H1 (cell line): Measurements from ENCODE around the gene PAQR8. TPM values are rescaled to one million over a fixed set of nuclear protein-coding genes. Genes with fewer than 3 reads are reported as not detected.

Source experiments
- KDM4A ChIP-seq: IDR thresholded peaks from one replicate; pipeline ENCODE4 v1.7.1; 2012; ENCODE audit warnings: low read depth, mild to moderate bottlenecking, moderate library complexity, low read length, inconsistent platforms; ENCODE audit not compliant: severe bottlenecking
- polyA plus RNA-seq, 7 experiments: library from polyadenylated mRNA; depleted of rRNA in 3 of 7; stranded (reverse) in 5 of 7; unstranded in 2 of 7; fragments of >200 nt in 5 of 7; fragments of 200-250 nt in 2 of 7; gene quantifications; 1 replicate in 5 of 7; 2 replicates in 1 of 7; 4 replicates in 1 of 7; pipeline versions ENCODE4 v1.2.1 to v1.2.3, GENCODE V29; 2011 to 2013; ENCODE audit warnings: missing spikeins in 2 of 7, mixed read lengths in 2 of 7
- total RNA-seq: library from RNA; stranded (reverse); fragmentation: NEBNext Ultra II Directional; extraction: Animal tissue kit (Norgen Biotek cat#: 25700); gene quantifications from 2 replicates; pipeline ENCODE4 v1.2.1, GENCODE V29; 2021
- TF ChIP-seq, protein P1 (sequence below): IDR thresholded peaks from 2 replicates; pipeline ENCODE4 v1.6.1; 2012; ENCODE audit warnings: low read length, inconsistent platforms
- TF ChIP-seq, protein P2 (sequence below): IDR thresholded peaks from 2 replicates; pipeline ENCODE4 v1.6.1; 2012; ENCODE audit warnings: inconsistent platforms

PAQR8 gene
- total and polyA plus RNA-seq, 2 of the 8 experiments (the other 6 are each of a cell fraction or from before 2014, with no cell fraction given) = 7.6 to 9.6 TPM

DNA sequence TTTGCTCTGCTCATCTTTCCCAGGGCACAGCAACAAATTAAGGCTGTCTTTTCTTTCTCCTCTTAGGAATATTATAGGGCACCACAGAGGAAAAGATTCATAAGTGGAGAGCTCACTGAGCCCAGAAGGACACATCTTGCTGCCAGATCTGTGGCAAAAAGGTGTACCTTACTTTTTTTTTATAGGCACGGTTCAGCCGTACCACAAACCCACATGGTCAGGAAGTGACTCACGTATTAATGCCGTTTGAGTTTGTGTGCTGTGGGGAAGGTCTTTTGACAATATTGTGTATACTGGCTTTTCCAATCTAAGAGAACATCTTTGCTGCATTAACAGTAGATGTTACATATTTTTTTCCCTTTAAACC lies 28.4 kb downstream of the PAQR8 start (continued):
- TF ChIP-seq, protein P1, sequence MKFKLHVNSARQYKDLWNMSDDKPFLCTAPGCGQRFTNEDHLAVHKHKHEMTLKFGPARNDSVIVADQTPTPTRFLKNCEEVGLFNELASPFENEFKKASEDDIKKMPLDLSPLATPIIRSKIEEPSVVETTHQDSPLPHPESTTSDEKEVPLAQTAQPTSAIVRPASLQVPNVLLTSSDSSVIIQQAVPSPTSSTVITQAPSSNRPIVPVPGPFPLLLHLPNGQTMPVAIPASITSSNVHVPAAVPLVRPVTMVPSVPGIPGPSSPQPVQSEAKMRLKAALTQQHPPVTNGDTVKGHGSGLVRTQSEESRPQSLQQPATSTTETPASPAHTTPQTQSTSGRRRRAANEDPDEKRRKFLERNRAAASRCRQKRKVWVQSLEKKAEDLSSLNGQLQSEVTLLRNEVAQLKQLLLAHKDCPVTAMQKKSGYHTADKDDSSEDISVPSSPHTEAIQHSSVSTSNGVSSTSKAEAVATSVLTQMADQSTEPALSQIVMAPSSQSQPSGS = no peak
- TF ChIP-seq, protein P2, sequence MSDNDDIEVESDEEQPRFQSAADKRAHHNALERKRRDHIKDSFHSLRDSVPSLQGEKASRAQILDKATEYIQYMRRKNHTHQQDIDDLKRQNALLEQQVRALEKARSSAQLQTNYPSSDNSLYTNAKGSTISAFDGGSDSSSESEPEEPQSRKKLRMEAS = no peak
- TF ChIP-seq KDM4A = no peak
